Activated CD4-positive, alpha-beta T cell treated with anti-CD3 and anti-CD28 coated beads, Interleukin-2, amount 10 ng/mL, durations not matched to agents 24 days and 14 days (primary cell): ENCODE measurements around the gene MLLT1. TPM values are rescaled to one million over a fixed set of nuclear protein-coding genes. Genes with fewer than 3 reads are reported as not detected.

Experiments
- DNase-seq: peaks from one replicate; pipeline ENCODE4 v3.0.0; 2022
- H3K27ac Mint-ChIP-seq: one replicate; pipeline ENCODE4 v1.8.0; 2022; ENCODE audit warnings: mild to moderate bottlenecking, mixed read lengths
- H3K27me3 Mint-ChIP-seq: one replicate; pipeline ENCODE4 v1.8.0; 2022; ENCODE audit warnings: mixed read lengths
- H3K36me3 Mint-ChIP-seq: one replicate; pipeline ENCODE4 v1.8.0; 2022; ENCODE audit warnings: low read depth, mild to moderate bottlenecking, mixed read lengths
- H3K4me1 Mint-ChIP-seq: one replicate; pipeline ENCODE4 v1.8.0; 2021; ENCODE audit warnings: mixed read lengths
- H3K4me3 Mint-ChIP-seq: one replicate; pipeline ENCODE4 v1.8.0; 2022; ENCODE audit warnings: mild to moderate bottlenecking, moderate library complexity, mixed read lengths
- H3K9me3 Mint-ChIP-seq: one replicate; pipeline ENCODE4 v1.8.0; 2021; ENCODE audit warnings: mixed read lengths
- intact Hi-C: fragments of 100-400 bp; cut with micrococcal nuclease; formaldehyde crosslinking; loops from one replicate; pipeline ENCODE4 v1.15.1; 2023
- total RNA-seq: library from RNA; stranded (reverse); gene quantifications from 2 replicates; pipeline ENCODE4 v1.2.3, GENCODE V29; 2022

Gene MLLT1
- total RNA-seq, 1 donor from 2014 or later = 74.3 TPM

- Mint-ChIP-seq H3K9me3 (no peaks in the 10 kb centered on the region), H3K4me3 (no peak overlapping the region), H3K4me1 (peaks cover 5% of the 10 kb centered on the region), H3K27me3 (no peaks in the 10 kb centered on the region), H3K36me3 (peaks cover 28% of the 10 kb centered on the region), H3K27ac (no peak overlapping the region)
- no peak for DNase-seq
- intact Hi-C loops = no loop called here
Observed at GRCh38 chr19:6259312-6259861, 20.4 kb downstream of the MLLT1 start.

- Mint-ChIP-seq H3K36me3 (peaks cover 27% of the 10 kb centered on the region), H3K27me3 (no peaks in the 10 kb centered on the region), H3K4me1 (peaks cover 5% of the 10 kb centered on the region), H3K27ac (no peak overlapping the region), H3K9me3 (no peaks in the 10 kb centered on the region), H3K4me3 (no peak overlapping the region)
- intact Hi-C loops = no loop called here
- no peak for DNase-seq
Observed at GRCh38 chr19:6258812-6259311, 20.9 kb downstream of the MLLT1 start.

GRCh38 chr19:6253954-6254733, 25.6 kb downstream of the MLLT1 start:
- intact Hi-C loops = no loop called here
- Mint-ChIP-seq H3K27ac (no peak overlapping the region), H3K27me3 (no peaks in the 10 kb centered on the region), H3K4me3 (no peak overlapping the region), H3K4me1 (peaks cover 15% of the 10 kb centered on the region), H3K9me3 (no peaks in the 10 kb centered on the region), H3K36me3 (peaks cover 27% of the 10 kb centered on the region)
- DNase-seq = no peak

GRCh38 chr19:6252066-6252465, 27.7 kb downstream of the MLLT1 start:
- Mint-ChIP-seq H3K4me3 (no peak overlapping the region), H3K27ac (no peak overlapping the region), H3K4me1 (peaks cover 19% of the 10 kb centered on the region), H3K9me3 (no peaks in the 10 kb centered on the region), H3K36me3 (peaks cover 31% of the 10 kb centered on the region), H3K27me3 (no peaks in the 10 kb centered on the region)
- DNase-seq = no peak
- intact Hi-C loops = no loop called here

- Mint-ChIP-seq H3K4me1 (peaks cover 24% of the 10 kb centered on the region), H3K36me3 (peaks cover 33% of the 10 kb centered on the region), H3K27ac (no peak overlapping the region), H3K4me3 (no peak overlapping the region), H3K9me3 (no peaks in the 10 kb centered on the region), H3K27me3 (no peaks in the 10 kb centered on the region)
- no peak for DNase-seq
- intact Hi-C loops = no loop called here
Observed at GRCh38 chr19:6250909-6251308, 28.9 kb downstream of the MLLT1 start.

- Mint-ChIP-seq H3K27me3 (no peaks in the 10 kb centered on the region), H3K36me3 (peaks cover 32% of the 10 kb centered on the region), H3K4me3 (no peak overlapping the region), H3K9me3 (no peaks in the 10 kb centered on the region), H3K27ac (peak overlapping the region; percentile 64), H3K4me1 (peaks cover 24% of the 10 kb centered on the region)
- intact Hi-C loops = no loop called here
- no peak for DNase-seq
Observed at GRCh38 chr19:6250024-6250615, 29.7 kb downstream of the MLLT1 start.

- H3K4me1 Mint-ChIP-seq = peaks cover 29% of the 10 kb centered on the region
- intact Hi-C loops = no loop called here
- no peak overlapping the region for H3K27ac Mint-ChIP-seq
Observed at GRCh38 chr19:6249296-6249695, 30.5 kb downstream of the MLLT1 start.

GRCh38 chr19:6248844-6249243, 30.9 kb downstream of the MLLT1 start:
- peaks cover 33% of the 10 kb centered on the region for H3K4me1 Mint-ChIP-seq
- intact Hi-C loops = no loop called here
- no peaks in the 10 kb centered on the region for H3K9me3 Mint-ChIP-seq
- no peak for DNase-seq
- H3K27ac Mint-ChIP-seq = no peak overlapping the region
- no peak overlapping the region for H3K4me3 Mint-ChIP-seq
- no peaks in the 10 kb centered on the region for H3K27me3 Mint-ChIP-seq
- H3K36me3 Mint-ChIP-seq = peaks cover 34% of the 10 kb centered on the region

More at GRCh38 chr19:6249296-6249695, 30.5 kb downstream of the MLLT1 start:
- Mint-ChIP-seq H3K9me3 (no peaks in the 10 kb centered on the region), H3K4me3 (no peak overlapping the region), H3K36me3 (peaks cover 31% of the 10 kb centered on the region), H3K27me3 (no peaks in the 10 kb centered on the region)
- no peak for DNase-seq

GRCh38 chr19:6248341-6248740, 31.4 kb downstream of the MLLT1 start:
- Mint-ChIP-seq H3K4me3 (no peak overlapping the region), H3K27me3 (no peaks in the 10 kb centered on the region), H3K4me1 (peaks cover 36% of the 10 kb centered on the region), H3K36me3 (peaks cover 32% of the 10 kb centered on the region), H3K9me3 (no peaks in the 10 kb centered on the region), H3K27ac (no peak overlapping the region)
- intact Hi-C loops = no loop called here
- DNase-seq = no peak

- no peak for DNase-seq
- Mint-ChIP-seq H3K27me3 (no peaks in the 10 kb centered on the region), H3K36me3 (peaks cover 30% of the 10 kb centered on the region), H3K4me3 (no peak overlapping the region), H3K9me3 (no peaks in the 10 kb centered on the region), H3K4me1 (peaks cover 39% of the 10 kb centered on the region), H3K27ac (no peak overlapping the region)
- intact Hi-C loops = no loop called here
Observed at GRCh38 chr19:6247007-6247288, 32.8 kb downstream of the MLLT1 start.

- intact Hi-C loops = no loop called here
- Mint-ChIP-seq H3K36me3 (peaks cover 28% of the 10 kb centered on the region), H3K9me3 (no peaks in the 10 kb centered on the region), H3K27ac (no peak overlapping the region), H3K27me3 (no peaks in the 10 kb centered on the region), H3K4me1 (peaks cover 39% of the 10 kb centered on the region), H3K4me3 (no peak overlapping the region)
- DNase-seq = no peak
Observed at GRCh38 chr19:6246174-6247006, 33.4 kb downstream of the MLLT1 start.

GRCh38 chr19:6242677-6243076, 37.1 kb downstream of the MLLT1 start:
- Mint-ChIP-seq H3K9me3 (no peaks in the 10 kb centered on the region), H3K4me3 (no peak overlapping the region), H3K36me3 (peaks cover 19% of the 10 kb centered on the region), H3K27ac (peak overlapping the region; percentile 53), H3K4me1 (peaks cover 32% of the 10 kb centered on the region), H3K27me3 (no peaks in the 10 kb centered on the region)
- DNase-seq = no peak
- intact Hi-C loops = no loop called here

GRCh38 chr19:6241680-6242377, 37.9 kb downstream of the MLLT1 start:
- no peak overlapping the region for H3K27ac Mint-ChIP-seq
- H3K4me1 Mint-ChIP-seq = peaks cover 32% of the 10 kb centered on the region
- peaks cover 13% of the 10 kb centered on the region for H3K36me3 Mint-ChIP-seq
- intact Hi-C loops = no loop called here
- no peak overlapping the region for H3K4me3 Mint-ChIP-seq
- H3K27me3 Mint-ChIP-seq = no peaks in the 10 kb centered on the region
- DNase-seq = no peak
- no peaks in the 10 kb centered on the region for H3K9me3 Mint-ChIP-seq
